Stimulated activated CD4-positive, alpha-beta T cell treated with anti-CD3 and anti-CD28 coated beads, Interleukin-4, amount 100 ng/mL, for 24 hours (primary cell): ENCODE measurements around the gene SKAP1.
"Not testable (repeated sequence)": the region's sequence is repeated elsewhere in the genome, so short reads cannot be mapped to it uniquely, and the experiment has no call there.

Source experiments
- DNase-seq: peaks from one replicate; pipeline ENCODE4 v3.0.0-alpha.2; 2020

Gene SKAP1

GRCh38 chr17:48444516-48445247 is 14.7 kb upstream of the SKAP1 start:
- DNase-seq, result peak; percentile 24

DNA sequence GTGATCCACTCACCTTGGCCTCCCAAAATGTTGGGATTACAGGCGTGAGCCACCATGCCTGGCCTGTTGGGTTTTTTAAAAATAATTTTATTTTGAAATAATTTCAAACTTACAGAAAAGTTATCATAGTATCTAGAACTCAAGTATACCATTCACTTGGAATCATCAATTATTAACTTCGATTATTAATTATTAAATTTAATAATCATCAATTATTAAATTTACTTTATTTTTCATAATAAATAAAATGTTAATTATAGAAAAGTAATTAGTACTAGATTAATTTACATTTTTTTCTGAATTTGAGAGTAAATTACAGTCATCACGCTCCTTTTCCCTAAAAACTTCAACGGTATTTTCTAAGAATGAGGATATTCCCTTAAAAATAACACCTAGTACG is 13.7 kb upstream of the SKAP1 start:
- DNase-seq, result no peak

DNA sequence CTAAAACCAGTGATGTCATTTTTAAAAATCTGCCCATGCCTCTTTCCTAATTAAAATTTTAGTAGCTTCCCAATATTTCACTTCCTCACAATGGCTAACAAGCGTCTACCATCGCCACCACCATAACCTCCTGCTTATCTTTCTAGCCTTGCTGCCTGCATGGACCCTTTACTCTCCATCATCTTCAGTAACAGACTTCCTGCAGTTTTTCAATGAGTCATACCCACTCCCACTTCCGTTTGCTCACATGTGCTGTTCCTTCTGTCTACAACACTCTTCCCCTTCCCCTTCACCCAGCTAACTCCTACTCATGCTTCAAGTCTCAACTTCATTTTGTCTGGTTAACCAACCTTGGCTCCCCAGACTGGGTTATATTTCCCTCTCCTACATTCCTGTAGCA is 12.8 kb upstream of the SKAP1 start:
- no peak for DNase-seq

GRCh38 chr17:48441862-48442261 is 11.8 kb upstream of the SKAP1 start:
- DNase-seq, result no peak

GRCh38 chr17:48441231-48441711 is 11.3 kb upstream of the SKAP1 start:
- peak; percentile 35 for DNase-seq

- DNase-seq, result no peak
These were observed 10.7 kb upstream of the SKAP1 start for GRCh38 chr17:48440669-48441068.

- DNase-seq, result peak; percentile 51
These were observed 10.0 kb upstream of the SKAP1 start for GRCh38 chr17:48439875-48440505.

DNA sequence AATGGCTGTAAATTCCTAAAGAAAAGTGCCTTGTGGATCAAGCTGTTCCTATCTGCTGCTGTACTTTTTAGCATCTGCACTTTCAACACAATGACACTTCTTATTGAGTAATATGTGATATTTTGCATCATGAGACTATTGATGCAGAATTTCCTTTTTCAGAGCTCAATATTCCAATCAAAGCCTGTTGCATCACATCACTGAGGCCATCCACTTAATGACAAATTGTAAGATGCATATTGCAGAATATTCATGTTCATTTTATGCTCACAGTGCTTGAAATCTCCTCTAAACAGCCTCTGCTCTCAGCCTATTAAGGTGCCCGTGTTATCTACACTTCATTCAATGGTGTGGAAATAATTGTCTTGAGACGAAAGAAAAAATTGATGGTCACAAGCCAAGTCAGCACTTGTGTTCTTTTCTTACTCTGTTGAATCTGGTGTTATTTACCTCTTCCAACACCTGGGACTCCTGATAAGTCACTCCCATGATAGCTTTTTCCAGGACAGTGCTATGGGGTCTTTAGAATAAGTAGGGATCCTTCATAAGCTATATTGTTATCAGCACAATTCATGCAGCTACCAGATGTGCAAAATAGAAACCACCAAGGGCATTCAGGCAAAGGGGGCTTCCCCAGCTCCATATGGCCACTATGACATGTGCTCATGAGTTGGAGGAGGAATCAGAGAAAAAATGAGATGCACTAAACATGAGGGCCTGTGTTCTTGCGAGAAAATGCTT is 9.3 kb upstream of the SKAP1 start:
- DNase-seq, result peak; percentile 43

- DNase-seq, result no peak
These were observed 8.6 kb upstream of the SKAP1 start for GRCh38 chr17:48438516-48439061.

DNA sequence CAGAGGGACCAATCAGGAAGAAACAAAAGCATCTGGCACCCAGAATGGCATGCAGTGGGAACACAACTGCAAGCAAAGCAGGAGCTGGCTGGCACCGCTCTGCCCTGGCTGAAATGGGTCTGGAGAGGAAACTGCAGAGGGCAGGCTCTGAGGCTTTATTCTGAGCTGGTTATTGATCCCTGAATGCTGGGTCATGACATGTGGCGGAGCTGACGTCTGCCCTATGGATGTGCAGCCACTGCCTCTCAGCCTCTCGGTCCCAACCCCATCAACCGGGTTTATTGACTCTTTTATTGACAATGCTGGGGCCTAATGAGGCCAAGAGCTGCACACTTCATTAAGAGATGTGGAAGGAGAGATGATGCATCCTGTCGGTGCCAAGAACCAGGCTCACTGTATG is 3.9 kb upstream of the SKAP1 start:
- no peak for DNase-seq

- no peak for DNase-seq
These were observed 3.1 kb upstream of the SKAP1 start for GRCh38 chr17:48432820-48433775.

- peak; percentile 43 for DNase-seq
These were observed 858 bp downstream of the SKAP1 start for GRCh38 chr17:48429156-48429555.

DNA sequence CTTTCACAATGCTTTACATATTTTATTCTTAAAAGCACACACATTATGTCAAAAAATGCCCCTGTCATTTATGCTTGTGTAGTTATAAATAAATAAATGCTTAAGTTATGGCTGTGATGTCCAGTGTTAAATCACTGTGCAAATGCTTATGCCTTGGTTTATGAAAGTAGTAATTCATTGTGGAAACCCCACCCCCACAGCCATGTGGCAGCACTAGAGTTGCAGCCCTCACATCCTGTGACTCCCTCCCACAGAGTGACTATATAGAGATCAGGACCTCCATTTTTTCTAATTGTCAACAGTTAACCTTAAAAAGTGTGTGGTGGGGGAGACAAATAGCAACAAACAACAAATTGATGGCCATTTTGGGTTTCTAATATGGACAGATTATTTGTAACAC is 2.4 kb downstream of the SKAP1 start:
- DNase-seq, result peak; percentile 79

- no peak for DNase-seq
These were observed 3.1 kb downstream of the SKAP1 start for GRCh38 chr17:48426761-48427500.

DNA sequence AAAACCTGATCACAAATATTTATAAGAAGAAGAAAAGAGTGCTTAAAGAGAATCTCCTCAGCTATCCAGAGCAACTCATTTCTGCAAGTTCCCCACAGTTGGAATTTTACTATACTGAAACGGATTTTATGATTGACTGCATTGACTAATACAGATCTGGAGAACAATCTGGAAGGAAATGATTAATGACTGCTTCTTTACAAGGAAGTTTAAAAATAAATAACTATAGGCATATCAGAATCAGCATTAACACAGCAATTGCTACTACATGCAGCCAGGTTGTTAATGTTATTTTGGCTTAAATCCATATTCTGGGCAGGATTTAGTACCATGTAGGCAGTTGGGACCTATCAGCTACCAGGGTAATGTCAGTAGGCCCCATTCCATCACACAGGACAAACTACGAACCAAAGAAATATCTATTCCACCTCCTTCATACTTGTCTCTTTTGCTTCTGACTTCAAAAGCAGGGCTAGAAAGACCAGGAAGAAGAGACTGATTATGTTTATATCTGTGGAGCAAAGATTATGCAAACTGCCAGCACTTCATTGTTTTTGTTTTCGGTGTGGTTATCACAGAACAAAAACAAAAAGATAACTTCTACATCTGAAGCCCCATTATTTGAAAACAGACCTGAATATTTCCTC is 3.9 kb downstream of the SKAP1 start:
- no peak for DNase-seq

DNA sequence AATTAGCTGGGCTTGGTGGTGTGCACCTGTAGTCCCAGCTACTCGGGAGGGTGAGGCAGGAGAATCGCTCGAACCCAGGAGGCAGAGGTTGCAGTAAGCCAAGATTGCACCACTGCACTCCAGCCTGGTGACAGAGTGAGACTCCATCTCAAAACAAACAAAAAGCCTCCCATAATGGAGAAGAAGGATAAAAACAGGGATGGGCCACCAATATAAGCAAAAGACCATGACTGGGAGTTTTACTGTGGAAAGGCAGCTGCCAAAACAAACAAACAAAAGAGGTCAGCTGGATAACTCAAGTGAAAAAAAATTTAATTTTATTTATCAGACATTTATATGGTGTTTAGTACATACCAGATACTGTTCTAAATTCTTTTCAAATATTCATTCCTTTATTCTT is 8.0 kb downstream of the SKAP1 start:
- DNase-seq, result not testable (repeated sequence)

DNA sequence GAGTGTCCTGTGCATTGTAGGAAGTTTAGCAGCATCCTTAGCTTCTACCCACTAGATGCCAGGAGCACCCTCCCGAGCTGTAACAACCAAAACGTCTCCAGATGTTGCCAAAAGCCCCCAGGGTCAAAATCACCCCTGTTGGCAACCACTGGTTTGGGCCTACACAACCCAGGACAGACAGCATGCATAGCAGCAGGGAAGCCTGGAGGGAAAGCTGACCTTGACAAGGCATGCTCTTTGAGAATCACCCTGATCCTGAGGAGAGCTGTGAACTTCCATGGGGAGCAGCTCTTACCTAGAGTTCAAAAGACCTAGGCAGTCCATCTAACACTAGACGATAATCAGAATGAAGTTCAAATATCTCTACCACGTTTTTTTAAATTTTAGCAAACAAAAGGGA is 9.2 kb downstream of the SKAP1 start:
- no peak for DNase-seq

- DNase-seq, result no peak
These were observed 13.0 kb downstream of the SKAP1 start for GRCh38 chr17:48416971-48417370.

- no peak for DNase-seq
These were observed 16.2 kb downstream of the SKAP1 start for GRCh38 chr17:48413613-48414405.

DNA sequence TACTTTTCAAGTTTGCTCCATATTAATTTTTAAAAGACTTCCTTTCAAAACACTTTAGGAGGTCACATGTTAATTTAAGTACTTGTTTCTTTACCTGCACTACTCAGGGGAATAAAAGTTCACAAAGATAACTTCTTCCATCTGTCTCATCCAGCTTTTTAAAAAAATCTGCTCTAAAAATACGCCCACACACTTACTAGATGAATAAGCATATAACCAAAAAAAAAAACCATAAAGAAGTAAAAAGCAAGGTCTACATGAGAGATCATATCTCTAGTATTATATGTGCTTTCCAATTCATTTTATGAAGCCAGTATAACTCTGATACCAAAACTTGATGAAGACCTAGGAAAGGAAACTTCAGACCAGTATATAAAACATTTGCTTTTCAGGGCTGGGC is 17.2 kb downstream of the SKAP1 start:
- no peak for DNase-seq
